Osteoblast (primary cell): ENCODE results near the gene PLEKHG4. TPM values are rescaled to one million over a fixed set of nuclear protein-coding genes. Genes with fewer than 3 reads are reported as not detected.
A peak's percentile ranks its signal among the peaks of the same experiment; 100 is the strongest.

Experiments
- DNase-seq: peaks from one replicate; pipeline ENCODE4 v3.0.0; 2011; ENCODE audit warnings: low spot score, mixed read lengths; ENCODE audit not compliant: insufficient read length; ENCODE audit errors: missing footprints
- H2AFZ ChIP-seq: 2 replicates; pipeline ENCODE4 v1.6.0; 2011; ENCODE audit warnings: mild to moderate bottlenecking, low read length
- H3K27ac ChIP-seq: 2 replicates; pipeline ENCODE4 v1.5.1; 2011; ENCODE audit warnings: mild to moderate bottlenecking, low read depth, low read length, moderate library complexity
- H3K27me3 ChIP-seq: 2 replicates; pipeline ENCODE4 v1.6.0; 2012; ENCODE audit warnings: mild to moderate bottlenecking, control low read depth, inconsistent platforms, low read length, moderate library complexity; ENCODE audit not compliant: insufficient read depth
- H3K36me3 ChIP-seq: 2 replicates; pipeline ENCODE4 v1.5.1; 2011; ENCODE audit warnings: mild to moderate bottlenecking, low read length, control low read depth, moderate library complexity; ENCODE audit not compliant: insufficient read depth
- H3K4me1 ChIP-seq: 2 replicates; pipeline ENCODE4 v1.5.1; 2011; ENCODE audit warnings: mild to moderate bottlenecking, low read length, control low read depth, moderate library complexity; ENCODE audit not compliant: insufficient read depth
- H3K4me2 ChIP-seq: 2 replicates; pipeline ENCODE4 v1.6.0; 2011; ENCODE audit warnings: mild to moderate bottlenecking, low read length; ENCODE audit not compliant: insufficient read depth
- H3K4me3 ChIP-seq: fragments of 200-600 bp; sonication (generic); 3 replicates; pipeline ENCODE4 v1.5.1; 2012; ENCODE audit warnings: mild to moderate bottlenecking, low read length, inconsistent platforms; ENCODE audit not compliant: insufficient read depth
- H3K79me2 ChIP-seq: 2 replicates; pipeline ENCODE4 v1.6.0; 2012; ENCODE audit warnings: mild to moderate bottlenecking, low read length, control low read depth, inconsistent platforms; ENCODE audit not compliant: insufficient read depth
- H3K9me3 ChIP-seq: 2 replicates; pipeline ENCODE4 v1.5.1; 2011; ENCODE audit warnings: low read depth, low read length, control low read depth
- H4K20me1 ChIP-seq: 2 replicates; pipeline ENCODE4 v1.6.0; 2012; ENCODE audit warnings: mild to moderate bottlenecking, low read length, control low read depth; ENCODE audit not compliant: insufficient read depth
- total RNA-seq: library from RNA; depleted of rRNA; stranded (reverse); fragments of >200 nt; gene quantifications from 2 replicates; pipeline ENCODE4 v1.2.3, GENCODE V29; 2012
- TF ChIP-seq, protein P1 (sequence below): IDR thresholded peaks from 2 replicates; pipeline ENCODE4 v1.5.1; 2011; ENCODE audit warnings: mild to moderate bottlenecking, low read depth, low read length, moderate library complexity; ENCODE audit errors: extremely low read depth

The PLEKHG4 gene
- total RNA-seq, 1 donor: 41.6 TPM

GRCh38 chr16:67244387-67245185 lies 34.7 kb upstream of the PLEKHG4 start:
- Histone ChIP-seq H3K4me2 (peak overlapping the region; percentile 84), H4K20me1 (peaks cover 1% of the 10 kb centered on the region), H3K4me3 (peak overlapping the region; percentile 94), H3K27me3 (no peaks in the 10 kb centered on the region), H3K9me3 (no peaks in the 10 kb centered on the region), H3K27ac (peak overlapping the region; percentile 61), H3K79me2 (peaks cover 53% of the 10 kb centered on the region), H3K4me1 (peaks cover 74% of the 10 kb centered on the region), H3K36me3 (peaks cover 5% of the 10 kb centered on the region), H2AFZ (no peak overlapping the region)
- DNase-seq: peak; percentile 97
- TF ChIP-seq, protein P1, sequence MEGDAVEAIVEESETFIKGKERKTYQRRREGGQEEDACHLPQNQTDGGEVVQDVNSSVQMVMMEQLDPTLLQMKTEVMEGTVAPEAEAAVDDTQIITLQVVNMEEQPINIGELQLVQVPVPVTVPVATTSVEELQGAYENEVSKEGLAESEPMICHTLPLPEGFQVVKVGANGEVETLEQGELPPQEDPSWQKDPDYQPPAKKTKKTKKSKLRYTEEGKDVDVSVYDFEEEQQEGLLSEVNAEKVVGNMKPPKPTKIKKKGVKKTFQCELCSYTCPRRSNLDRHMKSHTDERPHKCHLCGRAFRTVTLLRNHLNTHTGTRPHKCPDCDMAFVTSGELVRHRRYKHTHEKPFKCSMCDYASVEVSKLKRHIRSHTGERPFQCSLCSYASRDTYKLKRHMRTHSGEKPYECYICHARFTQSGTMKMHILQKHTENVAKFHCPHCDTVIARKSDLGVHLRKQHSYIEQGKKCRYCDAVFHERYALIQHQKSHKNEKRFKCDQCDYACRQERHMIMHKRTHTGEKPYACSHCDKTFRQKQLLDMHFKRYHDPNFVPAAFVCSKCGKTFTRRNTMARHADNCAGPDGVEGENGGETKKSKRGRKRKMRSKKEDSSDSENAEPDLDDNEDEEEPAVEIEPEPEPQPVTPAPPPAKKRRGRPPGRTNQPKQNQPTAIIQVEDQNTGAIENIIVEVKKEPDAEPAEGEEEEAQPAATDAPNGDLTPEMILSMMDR: no peak

DNA sequence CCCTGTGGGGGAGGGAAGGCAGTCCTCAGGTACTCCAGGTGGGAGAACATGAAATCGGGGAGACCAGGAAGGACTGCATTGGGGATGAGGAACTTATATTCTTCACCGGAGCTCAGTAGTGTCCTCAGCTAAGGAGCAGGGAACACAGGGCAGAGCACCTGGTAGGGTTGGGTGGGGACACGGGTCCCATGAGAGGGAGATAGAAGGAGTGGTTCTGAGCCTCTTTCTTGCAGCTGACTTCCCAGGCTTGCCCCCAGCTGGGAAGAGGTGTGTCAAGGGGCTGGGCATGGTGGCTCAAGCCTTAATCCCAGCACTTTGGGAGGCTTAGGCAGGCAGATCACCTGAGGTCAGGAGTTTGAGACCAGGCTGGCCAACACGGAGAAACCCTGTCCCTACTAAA lies 34.1 kb upstream of the PLEKHG4 start:
- Histone ChIP-seq H3K36me3 (no peaks in the 10 kb centered on the region), H3K4me2 (peak overlapping the region; percentile 84), H3K4me1 (peaks cover 77% of the 10 kb centered on the region), H2AFZ (no peak overlapping the region), H3K79me2 (peaks cover 48% of the 10 kb centered on the region), H3K4me3 (peak overlapping the region; percentile 94), H3K27me3 (no peaks in the 10 kb centered on the region), H3K27ac (peak overlapping the region; percentile 61), H4K20me1 (no peaks in the 10 kb centered on the region), H3K9me3 (no peaks in the 10 kb centered on the region)
- TF ChIP-seq, protein P1: no peak
- peak; percentile 11 for DNase-seq

- Histone ChIP-seq H4K20me1 (no peaks in the 10 kb centered on the region), H3K36me3 (no peaks in the 10 kb centered on the region), H3K9me3 (no peaks in the 10 kb centered on the region), H2AFZ (peak overlapping the region; percentile 50), H3K4me3 (peak overlapping the region; percentile 94), H3K27me3 (no peaks in the 10 kb centered on the region), H3K4me1 (peaks cover 76% of the 10 kb centered on the region), H3K4me2 (peak overlapping the region; percentile 84), H3K27ac (peak overlapping the region; percentile 61), H3K79me2 (peaks cover 45% of the 10 kb centered on the region)
- DNase-seq: peak; percentile 87
- TF ChIP-seq, protein P1: no peak
Observed at GRCh38 chr16:67245674-67246080, 33.7 kb upstream of the PLEKHG4 start.

DNA sequence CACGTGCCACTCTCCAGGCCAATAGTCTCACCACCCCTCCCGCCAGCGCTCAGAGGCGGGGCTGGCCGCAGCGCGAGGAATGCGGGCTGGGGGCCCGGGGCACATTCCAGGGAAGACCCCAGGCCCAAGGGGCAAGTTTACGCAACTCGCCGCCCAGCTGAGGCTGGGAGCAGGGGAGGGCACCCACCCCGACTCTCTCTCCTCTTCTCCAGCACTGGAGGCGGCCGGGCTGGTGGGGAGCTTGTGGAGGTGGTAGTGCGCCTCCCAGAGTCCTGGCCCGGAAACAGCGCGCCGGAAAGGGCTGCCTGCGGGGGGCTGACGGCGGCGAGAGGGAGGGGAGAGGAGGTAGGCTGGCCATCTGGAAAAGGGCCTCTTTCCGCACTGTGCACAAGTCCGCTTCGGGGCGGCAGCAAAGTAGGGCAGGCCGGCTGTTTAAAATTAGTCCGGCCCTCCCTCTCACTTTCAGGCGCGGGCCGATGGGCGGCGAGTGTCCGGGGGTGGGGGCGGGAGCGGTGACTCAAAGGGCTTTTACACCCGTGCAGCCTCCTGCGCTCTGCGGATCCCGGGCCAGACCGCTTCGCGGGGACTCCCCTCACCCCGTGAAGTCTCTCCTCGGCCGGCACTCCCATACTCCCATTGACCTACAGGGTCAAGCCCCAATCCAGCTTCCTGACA lies 33.1 kb upstream of the PLEKHG4 start:
- Histone ChIP-seq H3K79me2 (peaks cover 45% of the 10 kb centered on the region), H3K4me3 (peak overlapping the region; percentile 94), H3K4me2 (peak overlapping the region; percentile 84), H3K27ac (peak overlapping the region; percentile 61), H2AFZ (peak overlapping the region; percentile 50), H3K27me3 (no peaks in the 10 kb centered on the region), H4K20me1 (no peaks in the 10 kb centered on the region), H3K4me1 (peaks cover 71% of the 10 kb centered on the region), H3K9me3 (no peaks in the 10 kb centered on the region), H3K36me3 (no peaks in the 10 kb centered on the region)
- peak; percentile 96 for DNase-seq
- TF ChIP-seq, protein P1: peak; percentile 41
